HG03571 (cell line): Measurements from ENCODE around the gene SOX18.

Experiments
- ATAC-seq: cut with Tn5 transposase; IDR thresholded peaks from one replicate; pipeline ENCODE4 v1.9.1; 2021; ENCODE audit not compliant: unreplicated experiment

The SOX18 gene

GRCh38 chr20:64080813-64081623 lies 31.6 kb upstream of the SOX18 start:
- no peak for ATAC-seq

GRCh38 chr20:64080013-64080812 lies 30.8 kb upstream of the SOX18 start, which contains the start of gene OPRL1:
OPRL1 (plus strand) TSS chr20:64080082; CDS start chr20:64092721, 12,639 bp downstream.
- no peak for ATAC-seq

GRCh38 chr20:64079273-64080012 lies 30.0 kb upstream of the SOX18 start, which contains the start of gene RGS19:
RGS19 (minus strand) TSS chr20:64079518; CDS start chr20:64076886, 2,632 bp downstream.
- ATAC-seq: peak; percentile 33

GRCh38 chr20:64078934-64079272 lies 29.5 kb upstream of the SOX18 start:
- ATAC-seq: no peak

- ATAC-seq: no peak
These were observed 28.6 kb upstream of the SOX18 start for GRCh38 chr20:64077876-64078551.

GRCh38 chr20:64077541-64077875 lies 28.1 kb upstream of the SOX18 start:
- no peak for ATAC-seq

- ATAC-seq: no peak
These were observed 27.7 kb upstream of the SOX18 start for GRCh38 chr20:64077094-64077493.

- no peak for ATAC-seq
These were observed 26.9 kb upstream of the SOX18 start for GRCh38 chr20:64076061-64076997.

GRCh38 chr20:64075556-64075955 lies 26.1 kb upstream of the SOX18 start:
- no peak for ATAC-seq

GRCh38 chr20:64074963-64075362 lies 25.5 kb upstream of the SOX18 start:
- no peak for ATAC-seq

- no peak for ATAC-seq
These were observed 24.8 kb upstream of the SOX18 start for GRCh38 chr20:64074184-64074789.

- no peak for ATAC-seq
These were observed 24.2 kb upstream of the SOX18 start for GRCh38 chr20:64073476-64074183.

GRCh38 chr20:64072498-64073063 lies 23.1 kb upstream of the SOX18 start:
- ATAC-seq: no peak

- ATAC-seq: no peak
These were observed 22.2 kb upstream of the SOX18 start for GRCh38 chr20:64071341-64072332.

GRCh38 chr20:64070244-64070993 lies 21.0 kb upstream of the SOX18 start:
- no peak for ATAC-seq

GRCh38 chr20:64069614-64070243 lies 20.3 kb upstream of the SOX18 start:
- ATAC-seq: no peak
